HAP-1 (cell line): ENCODE results near the gene SKOR2.
A peak's percentile ranks its signal among the peaks of the same experiment; 100 is the strongest.
"Not testable (repeated sequence)": the region's sequence is repeated elsewhere in the genome, so short reads cannot be mapped to it uniquely, and the experiment has no call there.

Experiments
- DNase-seq, 2 experiments: peaks; one replicate each; pipeline ENCODE4 v3.0.0-alpha.2; 2016 to 2020; ENCODE audit warnings: low spot score in 2 of 2
- H3K27me3 ChIP-seq: fragments of 250-450 bp; sonication (Bioruptor Pico); 2 replicates; pipeline ENCODE4 v1.5.1; 2020; ENCODE audit warnings: low read depth, mild to moderate bottlenecking, moderate library complexity
- H3K36me3 ChIP-seq: fragments of 250-450 bp; sonication (Bioruptor Pico); replicated peaks from 2 replicates; pipeline ENCODE4 v1.5.1; 2020; ENCODE audit warnings: mild to moderate bottlenecking
- H3K4me1 ChIP-seq: fragments of 250-450 bp; sonication (Bioruptor Pico); 2 replicates; pipeline ENCODE4 v1.5.1; 2020; ENCODE audit warnings: mild to moderate bottlenecking
- H3K4me3 ChIP-seq: fragments of 250-450 bp; sonication (Bioruptor Pico); 2 replicates; pipeline ENCODE4 v1.5.1; 2020; ENCODE audit warnings: mild to moderate bottlenecking, moderate library complexity
- H3K9me3 ChIP-seq: fragments of 250-450 bp; sonication (Bioruptor Pico); 2 replicates; pipeline ENCODE4 v1.5.1; 2020; ENCODE audit warnings: mild to moderate bottlenecking, moderate library complexity
- in situ Hi-C: fragments of 300-500 bp; cut with MboI; formaldehyde crosslinking; loops from 3 replicates; pipeline ENCODE4 v1.14.3; 2020; ENCODE audit warnings: low sequenced_read_pairs, inconsistent platforms, mixed read lengths

Gene SKOR2

GRCh38 chr18:47163241-47163640 is 88.2 kb downstream of the SKOR2 start:
- H3K4me3 ChIP-seq: no peak overlapping the region
- in situ Hi-C loops: no loop called here
- DNase-seq: no peak
- H3K4me1 ChIP-seq: peaks cover under 1% of the 10 kb centered on the region
- no peaks in the 10 kb centered on the region for H3K9me3 ChIP-seq
- no peaks in the 10 kb centered on the region for H3K36me3 ChIP-seq
- H3K27me3 ChIP-seq: no peaks in the 10 kb centered on the region

- in situ Hi-C loops: no loop called here
- no peaks in the 10 kb centered on the region for H3K4me1 ChIP-seq
- H3K27me3 ChIP-seq: no peaks in the 10 kb centered on the region
- H3K9me3 ChIP-seq: no peaks in the 10 kb centered on the region
- DNase-seq: no peak
- H3K36me3 ChIP-seq: peaks cover 4% of the 10 kb centered on the region; the same call in 1 of the 2 replicates
- no peak overlapping the region for H3K4me3 ChIP-seq
Measured at GRCh38 chr18:47160256-47160655, 91.2 kb downstream of the SKOR2 start.

GRCh38 chr18:47158404-47158803 is 93.1 kb downstream of the SKOR2 start:
- H3K4me1 ChIP-seq, H3K27me3 ChIP-seq, in situ Hi-C loops, H3K9me3 ChIP-seq, H3K4me3 ChIP-seq: not testable (repeated sequence)
- peaks cover 15% of the 10 kb centered on the region for H3K36me3 ChIP-seq
- peak in 1 of 2 experiments; percentile 25 for DNase-seq
